HL-60 (cell line): ENCODE results near the gene IPO13.

Experiments used
- DNase-seq, 2 experiments: peaks; one replicate each; pipeline ENCODE4 v3.0.0-alpha.2; 2010 to 2020; ENCODE audit warnings: low read depth in 1 of 2, low spot score in 1 of 2
- H3K27ac ChIP-seq: fragments of 250-450 bp; sonication (Bioruptor Pico); replicated peaks from 2 replicates; pipeline ENCODE4 v1.5.1; 2020; ENCODE audit warnings: mild to moderate bottlenecking, moderate library complexity
- H3K27me3 ChIP-seq: fragments of 250-450 bp; sonication (Bioruptor Pico); 2 replicates; pipeline ENCODE4 v1.5.1; 2021; ENCODE audit warnings: mild to moderate bottlenecking, moderate library complexity; ENCODE audit not compliant: insufficient read depth, poor library complexity, severe bottlenecking
- H3K4me3 ChIP-seq: replicated peaks from 2 replicates; pipeline ENCODE4 v1.5.1; 2011; ENCODE audit warnings: mild to moderate bottlenecking, control low read depth, low read length; ENCODE audit not compliant: insufficient read depth
- CTCF ChIP-seq: IDR thresholded peaks from one replicate; pipeline ENCODE4 v1.5.1; 2011; ENCODE audit warnings: low read length, control low read depth, inconsistent platforms; ENCODE audit not compliant: insufficient read depth
- GABPA ChIP-seq: IDR thresholded peaks from 2 replicates; pipeline ENCODE4 v1.6.1; 2012; ENCODE audit warnings: low read depth
- POLR2AphosphoS5 ChIP-seq: IDR thresholded peaks from 2 replicates; pipeline ENCODE4 v1.6.1; 2012; ENCODE audit warnings: low read depth
- REST ChIP-seq: IDR thresholded peaks from 2 replicates; pipeline ENCODE4 v1.6.1; 2012; ENCODE audit warnings: low read depth; ENCODE audit not compliant: insufficient replicate concordance
- SPI1 ChIP-seq: IDR thresholded peaks from 2 replicates; pipeline ENCODE4 v1.6.1; 2012; ENCODE audit warnings: low read depth, mild to moderate bottlenecking, borderline replicate concordance

IPO13 gene

GRCh38 chr1:43999455-43999854 lies 52.7 kb downstream of the IPO13 start:
- Histone ChIP-seq H3K4me3 (no peak overlapping the region), H3K27me3 (no peaks in the 10 kb centered on the region), H3K27ac (no peak overlapping the region)
- TF ChIP-seq REST: no peak
- no peak for TF ChIP-seq CTCF
- TF ChIP-seq SPI1: no peak
- TF ChIP-seq GABPA: no peak
- no peak for TF ChIP-seq POLR2AphosphoS5
- DNase-seq: no peak

GRCh38 chr1:44000122-44000665 lies 53.4 kb downstream of the IPO13 start:
- no peak overlapping the region for H3K27ac ChIP-seq

More at GRCh38 chr1:44000122-44000665, 53.4 kb downstream of the IPO13 start:
- no peak for DNase-seq
- Histone ChIP-seq H3K27me3 (no peaks in the 10 kb centered on the region), H3K4me3 (no peak overlapping the region)
- no peak for TF ChIP-seq REST
- TF ChIP-seq POLR2AphosphoS5: no peak
- no peak for TF ChIP-seq GABPA
- TF ChIP-seq CTCF: no peak
- TF ChIP-seq SPI1: no peak
